ENCODE data around the gene DZIP1L.

The DZIP1L gene

DNA sequence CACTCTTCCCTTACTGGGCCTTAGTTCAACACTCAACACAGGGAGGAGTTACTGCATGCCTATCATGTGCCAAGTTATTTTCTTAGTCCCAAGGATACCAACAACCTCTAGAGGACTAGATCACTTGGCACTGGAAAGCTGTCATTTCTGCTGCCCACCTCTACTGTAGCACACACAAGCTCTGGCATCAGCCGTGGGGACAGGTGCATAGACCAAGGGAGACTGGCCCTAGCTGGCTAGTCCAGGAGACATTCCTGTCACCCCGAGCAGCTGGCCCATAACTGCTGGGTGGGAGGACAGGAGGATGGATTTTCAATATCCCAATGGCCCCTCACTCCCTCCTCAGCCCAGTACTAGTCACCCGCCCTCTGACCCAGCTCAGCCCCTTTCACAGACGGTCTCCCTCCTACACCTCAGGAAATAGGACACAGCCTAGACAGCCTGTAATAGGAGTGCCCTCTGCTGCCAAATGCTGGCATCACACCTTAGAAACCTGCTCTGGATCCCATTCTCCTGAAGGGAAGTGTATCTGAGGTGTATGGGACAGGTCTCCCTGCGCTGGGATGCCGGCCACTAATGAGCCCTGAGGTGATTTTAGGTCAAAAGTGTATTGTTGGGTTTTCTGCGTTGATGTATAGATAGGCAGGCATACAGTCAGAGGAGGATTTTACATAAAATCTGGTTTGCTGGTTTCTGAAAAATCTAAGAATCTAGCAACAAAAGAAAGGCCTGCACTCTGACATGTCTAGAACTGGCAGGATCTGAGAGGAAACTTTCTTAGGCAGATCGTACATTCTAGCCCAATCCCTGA lies 3.4 kb upstream of the DZIP1L start:
- TF ChIP-seq, protein P1, sequence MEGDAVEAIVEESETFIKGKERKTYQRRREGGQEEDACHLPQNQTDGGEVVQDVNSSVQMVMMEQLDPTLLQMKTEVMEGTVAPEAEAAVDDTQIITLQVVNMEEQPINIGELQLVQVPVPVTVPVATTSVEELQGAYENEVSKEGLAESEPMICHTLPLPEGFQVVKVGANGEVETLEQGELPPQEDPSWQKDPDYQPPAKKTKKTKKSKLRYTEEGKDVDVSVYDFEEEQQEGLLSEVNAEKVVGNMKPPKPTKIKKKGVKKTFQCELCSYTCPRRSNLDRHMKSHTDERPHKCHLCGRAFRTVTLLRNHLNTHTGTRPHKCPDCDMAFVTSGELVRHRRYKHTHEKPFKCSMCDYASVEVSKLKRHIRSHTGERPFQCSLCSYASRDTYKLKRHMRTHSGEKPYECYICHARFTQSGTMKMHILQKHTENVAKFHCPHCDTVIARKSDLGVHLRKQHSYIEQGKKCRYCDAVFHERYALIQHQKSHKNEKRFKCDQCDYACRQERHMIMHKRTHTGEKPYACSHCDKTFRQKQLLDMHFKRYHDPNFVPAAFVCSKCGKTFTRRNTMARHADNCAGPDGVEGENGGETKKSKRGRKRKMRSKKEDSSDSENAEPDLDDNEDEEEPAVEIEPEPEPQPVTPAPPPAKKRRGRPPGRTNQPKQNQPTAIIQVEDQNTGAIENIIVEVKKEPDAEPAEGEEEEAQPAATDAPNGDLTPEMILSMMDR (IDR thresholded peaks at IDR 0.05; ENCODE audit: low read depth, low read length), result peak; percentile 82
- TF ChIP-seq MYC (IDR thresholded peaks at IDR 0.05; ENCODE audit: low read depth, low read length), result no peak
- peak; percentile 68 for DNase-seq (ENCODE audit: low read depth)
- H3K4me3 ChIP-seq (ENCODE audit: low read depth, low read length), result no peak overlapping the region

DNA sequence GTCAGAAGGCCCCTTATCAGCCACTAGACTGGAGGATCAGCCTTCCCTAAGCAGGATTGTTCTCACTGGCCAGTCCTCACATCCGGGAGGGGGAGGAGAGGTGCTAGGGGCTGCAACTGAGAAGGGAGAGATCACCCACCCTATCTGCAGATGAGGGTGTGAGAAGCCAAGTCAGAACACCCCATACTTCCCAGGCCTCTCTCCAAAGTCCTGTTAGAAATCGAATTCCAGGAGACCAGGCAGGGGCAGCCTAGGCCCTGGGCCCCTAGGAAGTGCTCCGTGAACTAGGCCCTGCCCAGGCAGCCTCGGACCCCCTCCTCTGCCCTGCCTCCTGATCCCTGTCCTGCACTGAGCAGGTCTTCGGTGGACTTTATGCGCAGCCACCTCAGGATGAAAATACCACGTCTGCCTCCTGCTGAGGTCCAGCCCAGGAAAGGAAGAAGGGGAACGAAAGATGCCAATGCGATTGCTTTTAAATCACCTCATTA lies 933 bp downstream of the DZIP1L start:
- TF ChIP-seq, protein P2, sequence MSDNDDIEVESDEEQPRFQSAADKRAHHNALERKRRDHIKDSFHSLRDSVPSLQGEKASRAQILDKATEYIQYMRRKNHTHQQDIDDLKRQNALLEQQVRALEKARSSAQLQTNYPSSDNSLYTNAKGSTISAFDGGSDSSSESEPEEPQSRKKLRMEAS (IDR thresholded peaks at IDR 0.05; ENCODE audit: low read depth, low read length), result no peak
- no peak for TF ChIP-seq MYC (IDR thresholded peaks at IDR 0.05; ENCODE audit: low read depth, low read length)
- TF ChIP-seq, protein P1 (IDR thresholded peaks at IDR 0.05; ENCODE audit: low read depth, low read length), result no peak
- no peak for TF ChIP-seq POLR2A (IDR thresholded peaks at IDR 0.05; ENCODE audit: extremely low read depth, insufficient read length)
- peak overlapping the region; percentile 43 for H3K4me3 ChIP-seq (ENCODE audit: low read depth, low read length)
- DNase-seq (ENCODE audit: low read depth), result no peak

DNA sequence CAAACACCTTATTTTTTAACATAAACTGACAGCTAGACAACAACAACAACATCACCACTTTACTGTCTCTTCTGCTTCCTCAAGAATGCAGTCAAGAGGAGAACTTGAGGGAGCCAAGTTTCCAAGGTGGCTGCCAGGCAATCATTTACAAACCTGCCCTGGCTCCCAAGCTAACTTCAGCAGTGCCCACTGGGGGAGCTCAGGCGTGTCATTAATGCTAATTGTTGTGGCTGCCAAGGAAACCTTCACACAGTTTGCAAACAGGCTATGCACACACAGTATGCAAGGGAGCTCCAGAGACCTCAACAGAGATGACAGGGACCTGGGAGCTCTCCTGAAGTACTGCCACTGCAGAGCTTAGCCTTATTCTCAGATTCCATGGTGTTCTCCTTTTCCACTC lies 2.1 kb downstream of the DZIP1L start:
- no peak overlapping the region for H3K4me3 ChIP-seq (ENCODE audit: low read depth, low read length)
- DNase-seq (ENCODE audit: low read depth), result peak; percentile 16
- no peak for TF ChIP-seq MYC (IDR thresholded peaks at IDR 0.05; ENCODE audit: low read depth, low read length)
- TF ChIP-seq, protein P1 (IDR thresholded peaks at IDR 0.05; ENCODE audit: low read depth, low read length), result no peak
- TF ChIP-seq, protein P2 (IDR thresholded peaks at IDR 0.05; ENCODE audit: low read depth, low read length), result no peak
- no peak for TF ChIP-seq POLR2A (IDR thresholded peaks at IDR 0.05; ENCODE audit: extremely low read depth, insufficient read length)

DNA sequence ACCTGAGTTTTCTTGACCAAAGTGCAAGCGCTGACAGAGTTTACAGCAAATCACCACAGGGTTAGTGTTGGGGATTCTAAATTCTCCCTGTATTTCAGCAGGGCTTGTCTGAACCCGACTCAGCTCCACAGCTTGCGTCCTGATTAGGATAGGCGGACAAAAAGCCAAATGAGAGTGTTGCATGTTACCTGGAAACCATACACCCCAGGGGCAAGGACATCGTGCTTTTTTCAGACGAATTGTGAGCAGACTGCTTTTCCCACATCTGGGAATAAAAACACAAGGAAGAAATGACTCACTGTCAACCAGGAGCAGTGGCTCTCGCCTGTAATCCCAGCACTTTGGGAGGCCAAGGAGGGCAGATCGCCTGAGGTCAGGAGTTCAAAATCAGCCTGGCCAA lies 3.0 kb downstream of the DZIP1L start:
- TF ChIP-seq POLR2A (IDR thresholded peaks at IDR 0.05; ENCODE audit: extremely low read depth, insufficient read length), result no peak
- TF ChIP-seq MYC (IDR thresholded peaks at IDR 0.05; ENCODE audit: low read depth, low read length), result no peak
- TF ChIP-seq, protein P1 (IDR thresholded peaks at IDR 0.05; ENCODE audit: low read depth, low read length), result no peak
- TF ChIP-seq, protein P2 (IDR thresholded peaks at IDR 0.05; ENCODE audit: low read depth, low read length), result no peak
- H3K4me3 ChIP-seq (ENCODE audit: low read depth, low read length), result no peak overlapping the region
- no peak for DNase-seq (ENCODE audit: low read depth)

DNA sequence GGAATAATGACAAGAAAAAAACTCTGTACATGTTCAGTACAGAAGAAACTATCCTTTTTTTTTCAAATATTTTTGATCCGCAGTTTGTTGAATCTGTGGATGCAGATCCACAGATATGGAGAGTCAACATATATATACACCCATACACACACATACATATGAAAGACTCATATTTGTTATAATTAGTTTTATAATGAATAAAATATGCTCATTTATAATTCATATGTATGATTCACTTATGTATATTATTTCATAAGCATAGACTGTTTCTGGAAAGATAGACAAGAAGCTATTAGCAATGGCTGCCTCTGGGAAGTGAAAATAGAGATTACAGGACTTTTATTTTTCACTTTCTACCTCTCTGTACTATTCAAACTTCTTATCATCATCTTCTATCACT lies 9.8 kb downstream of the DZIP1L start:
- no peak overlapping the region for H3K4me3 ChIP-seq (ENCODE audit: low read depth, low read length)
- no peak for DNase-seq (ENCODE audit: low read depth)
- TF ChIP-seq, protein P1 (IDR thresholded peaks at IDR 0.05; ENCODE audit: low read depth, low read length), result no peak
- TF ChIP-seq, protein P2 (IDR thresholded peaks at IDR 0.05; ENCODE audit: low read depth, low read length), result no peak
- no peak for TF ChIP-seq POLR2A (IDR thresholded peaks at IDR 0.05; ENCODE audit: extremely low read depth, insufficient read length)
- TF ChIP-seq MYC (IDR thresholded peaks at IDR 0.05; ENCODE audit: low read depth, low read length), result no peak
